ENCODE data around the gene B3GALT6.
A peak's percentile ranks its signal among the peaks of the same experiment; 100 is the strongest.

B3GALT6 gene

GRCh38 chr1:1198423-1199140 lies 33.5 kb upstream of the B3GALT6 start:
- TF ChIP-seq CTCF (IDR thresholded peaks at IDR 0.05; ENCODE audit: low read depth, low read length, missing control alignments) = no peak
- no peak overlapping the region for H3K4me3 ChIP-seq (ENCODE audit: low read depth, low read length)
- no peak for DNase-seq (ENCODE audit: low read depth)

- H3K4me3 ChIP-seq (ENCODE audit: low read depth, low read length) = no peak overlapping the region
- DNase-seq (ENCODE audit: low read depth) = no peak
These were observed 32.7 kb upstream of the B3GALT6 start for GRCh38 chr1:1199141-1199960.

GRCh38 chr1:1199961-1200875 lies 31.8 kb upstream of the B3GALT6 start:
- no peak for TF ChIP-seq CTCF (IDR thresholded peaks at IDR 0.05; ENCODE audit: low read depth, low read length, missing control alignments)
- no peak for DNase-seq (ENCODE audit: low read depth)
- H3K4me3 ChIP-seq (ENCODE audit: low read depth, low read length) = no peak overlapping the region; the same call in 1 of the 2 replicates

More at GRCh38 chr1:1199141-1199960, 32.7 kb upstream of the B3GALT6 start:
- TF ChIP-seq CTCF (IDR thresholded peaks at IDR 0.05; ENCODE audit: low read depth, low read length, missing control alignments) = no peak

GRCh38 chr1:1200876-1201810 lies 30.9 kb upstream of the B3GALT6 start:
- H3K4me3 ChIP-seq (ENCODE audit: low read depth, low read length) = peak overlapping the region; percentile 10; the same call in 1 of the 2 replicates
- no peak for DNase-seq (ENCODE audit: low read depth)
- TF ChIP-seq CTCF (IDR thresholded peaks at IDR 0.05; ENCODE audit: low read depth, low read length, missing control alignments) = no peak

GRCh38 chr1:1202831-1203560 lies 29.0 kb upstream of the B3GALT6 start:
- DNase-seq (ENCODE audit: low read depth) = no peak
- H3K4me3 ChIP-seq (ENCODE audit: low read depth, low read length) = no peak overlapping the region
- TF ChIP-seq CTCF (IDR thresholded peaks at IDR 0.05; ENCODE audit: low read depth, low read length, missing control alignments) = no peak

All from GM12864 (cell line).